Esophagus squamous epithelium (tissue), 5 donors: ENCODE data around the gene PRKCQ. TPM values are rescaled to one million over a fixed set of nuclear protein-coding genes. Genes with fewer than 3 reads are reported as not detected.

ENCODE experiments used
- DNase-seq: peaks from one replicate; lab custom pipeline; 2025; lab: John Stamatoyannopoulos, UW
- H3K27ac ChIP-seq, 4 donors: fragments of 200-600 bp; sonication (generic); one replicate each; pipeline ENCODE4 v1.5.1; 2016 to 2019; ENCODE audit warnings: mild to moderate bottlenecking in 1 of 4
- H3K27me3 ChIP-seq, 4 donors: fragments of 200-600 bp; sonication (generic); 1 replicate in 3 of 4; 2 replicates in 1 of 4; pipeline versions ENCODE4 v1.5.1 to v1.6.0; 2017 to 2021; ENCODE audit warnings: antibody characterized with exemption in 1 of 4
- H3K36me3 ChIP-seq, 3 donors: fragments of 200-600 bp; sonication (generic); one replicate each; pipeline ENCODE4 v1.5.1; 2016 to 2019
- H3K4me1 ChIP-seq, 3 donors: fragments of 200-600 bp; sonication (generic); one replicate each; pipeline ENCODE4 v1.5.1; 2017 to 2019
- H3K4me3 ChIP-seq, 4 donors: fragments of 200-600 bp; sonication (generic); 1 replicate in 3 of 4; 2 replicates in 1 of 4; pipeline ENCODE4 v1.5.1; 2016 to 2019; ENCODE audit warnings: mild to moderate bottlenecking in 2 of 4, moderate library complexity in 1 of 4
- H3K9me3 ChIP-seq, 3 donors: fragments of 200-600 bp; sonication (generic); one replicate each; pipeline ENCODE4 v1.5.1; 2016 to 2019
- CTCF ChIP-seq, 6 experiments: fragments of 450-650 bp in 4 of 6; fragments of 200-600 bp in 2 of 6; sonication (generic) in 2 of 6; IDR thresholded peaks; one replicate each; pipeline ENCODE4 v1.5.1; 2016 to 2019; ENCODE audit warnings: antibody characterized with exemption in 6 of 6, mild to moderate bottlenecking in 4 of 6, moderate library complexity in 4 of 6
- POLR2A ChIP-seq, 4 donors: fragments of 450-650 bp; IDR thresholded peaks; one replicate each; pipeline ENCODE4 v1.6.1; 2017; ENCODE audit warnings: antibody characterized with exemption in 4 of 4, mild to moderate bottlenecking in 4 of 4, moderate library complexity in 3 of 4
- WGBS, 2 donors: methylation state at CpG; one replicate each; pipeline ENCODE4 v1.1.5; 2018; 5-methylcytosine and 5-hydroxymethylcytosine counted together
- intact Hi-C: fragments of 100-400 bp; cut with DNase I; formaldehyde crosslinking; loops from one replicate; pipeline ENCODE4 v1.15.0; 2022
- total RNA-seq, 4 donors: library from RNA; depleted of rRNA; stranded (reverse); fragments of >200 nt; gene quantifications; one replicate each; pipeline ENCODE4 v1.1.0, GENCODE V29; 2016
- donor health status: DM: yes; HTN: yes; CAD: no.

Gene PRKCQ
- total RNA-seq, 4 donors from 2014 or later = 0.76 to 2.7 (median 1.4) TPM

GRCh38 chr10:6514844-6515780, 65.0 kb downstream of the PRKCQ start:
- Histone ChIP-seq H3K4me1 (no peaks in the 10 kb centered on the region), H3K27me3 (peaks cover 0 to 3% (median 0%) of the 10 kb centered on the region in 4 donors), H3K4me3 (no peak overlapping the region), H3K36me3 (no peaks in the 10 kb centered on the region), H3K9me3 (no peaks in the 10 kb centered on the region), H3K27ac (no peak overlapping the region)
- WGBS, 2 donors = 66 to 81% methylated on average over 13 of the region's 15 CpGs
- intact Hi-C loops = no loop called here
- no peak for DNase-seq
- TF ChIP-seq CTCF (IDR thresholded peaks at IDR 0.05) (no peak), POLR2A (IDR thresholded peaks at IDR 0.05) (no peak)

- Histone ChIP-seq H3K4me1 (no peaks in the 10 kb centered on the region), H3K4me3 (no peak overlapping the region), H3K27ac (no peak overlapping the region), H3K27me3 (no peaks in the 10 kb centered on the region), H3K36me3 (no peaks in the 10 kb centered on the region), H3K9me3 (no peaks in the 10 kb centered on the region)
- intact Hi-C loops = no loop called here
- 73 to 88% methylated on average over 6 to 7 of the region's 7 CpGs for WGBS, 2 donors
- no peak for TF ChIP-seq CTCF (IDR thresholded peaks at IDR 0.05)
- TF ChIP-seq POLR2A (IDR thresholded peaks at IDR 0.05) = no peak
- no peak for DNase-seq
These were observed 65.9 kb downstream of the PRKCQ start for GRCh38 chr10:6514180-6514579.

DNA sequence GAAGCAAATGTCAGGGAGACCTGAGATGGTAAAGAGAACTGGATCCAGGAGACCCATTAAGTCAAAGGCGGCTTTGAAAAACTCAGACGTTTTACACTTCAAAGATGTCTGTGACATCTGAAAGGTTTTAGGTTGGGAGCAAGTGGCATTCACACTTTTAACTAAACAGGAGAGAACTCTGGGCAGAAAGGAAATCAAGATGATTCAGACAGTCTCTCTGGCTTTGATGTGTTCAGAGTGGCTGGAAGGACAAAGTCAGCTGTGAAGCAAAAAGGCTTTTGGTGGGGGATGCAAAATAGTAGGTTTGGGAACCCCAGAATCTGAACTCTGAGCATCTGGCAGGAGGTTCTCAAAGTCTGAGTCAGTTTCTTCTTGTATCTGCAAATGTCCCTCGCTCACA, 66.6 kb downstream of the PRKCQ start:
- TF ChIP-seq POLR2A (IDR thresholded peaks at IDR 0.05) (no peak), CTCF (IDR thresholded peaks at IDR 0.05) (no peak)
- Histone ChIP-seq H3K27ac (no peak overlapping the region), H3K36me3 (no peaks in the 10 kb centered on the region), H3K4me3 (no peak overlapping the region), H3K27me3 (no peaks in the 10 kb centered on the region), H3K4me1 (no peaks in the 10 kb centered on the region), H3K9me3 (no peaks in the 10 kb centered on the region)
- WGBS, 2 donors = 58 to 75% methylated on average over 3 of the region's 3 CpGs
- no peak for DNase-seq
- intact Hi-C loops = no loop called here

- H3K9me3 ChIP-seq = no peaks in the 10 kb centered on the region
- no peaks in the 10 kb centered on the region for H3K36me3 ChIP-seq
- no peak for TF ChIP-seq CTCF (IDR thresholded peaks at IDR 0.05)
- intact Hi-C loops = no loop called here
- H3K4me1 ChIP-seq = no peaks in the 10 kb centered on the region
- no peak overlapping the region for H3K4me3 ChIP-seq
- DNase-seq = no peak
- 47 to 80% methylated on average over 3 of the region's 3 CpGs for WGBS, 2 donors
- no peaks in the 10 kb centered on the region for H3K27me3 ChIP-seq
- no peak overlapping the region for H3K27ac ChIP-seq
These were observed 67.9 kb downstream of the PRKCQ start for GRCh38 chr10:6512182-6512581.

DNA sequence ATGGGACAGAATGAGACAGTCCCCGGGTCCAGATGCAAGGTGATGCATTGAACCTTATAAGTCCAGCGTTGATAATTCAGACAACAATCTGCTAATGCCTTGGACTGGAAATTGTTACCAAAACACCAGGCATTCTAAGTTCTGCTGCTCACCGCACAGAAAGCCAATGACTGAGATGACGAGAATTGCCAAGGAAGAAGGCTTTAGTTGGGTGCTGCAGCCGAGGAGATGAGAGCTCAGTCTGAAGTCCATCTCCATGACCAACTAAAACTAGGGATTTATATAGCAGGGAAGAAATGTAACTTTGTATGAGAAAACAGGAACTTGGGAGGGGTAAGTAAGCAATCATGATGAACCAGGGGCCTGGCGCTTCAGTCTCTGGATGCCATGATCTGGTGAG, 68.7 kb downstream of the PRKCQ start:
- intact Hi-C loops = no loop called here
- no peaks in the 10 kb centered on the region for H3K27me3 ChIP-seq
- WGBS, 2 donors = 87 to 94% methylated on average over 6 of the region's 6 CpGs

More for the DNA sequence above, 68.7 kb downstream of the PRKCQ start:
- Histone ChIP-seq H3K4me1 (no peaks in the 10 kb centered on the region), H3K4me3 (no peak overlapping the region), H3K9me3 (no peaks in the 10 kb centered on the region), H3K27ac (no peak overlapping the region), H3K36me3 (no peaks in the 10 kb centered on the region)
- DNase-seq = no peak
- TF ChIP-seq POLR2A (IDR thresholded peaks at IDR 0.05) = no peak
- TF ChIP-seq CTCF (IDR thresholded peaks at IDR 0.05) = no peak
